NCI-H460 (cell line): ENCODE measurements around the gene PLCG1. TPM values are rescaled to one million over a fixed set of nuclear protein-coding genes. Genes with fewer than 3 reads are reported as not detected.

ENCODE experiments used
- DNase-seq: peaks from one replicate; pipeline ENCODE4 v3.0.0-alpha.2; 2016; ENCODE audit warnings: low read depth; ENCODE audit errors: extremely low read depth
- total RNA-seq: library from RNA; depleted of rRNA; stranded (reverse); fragments of >200 nt; shearing (Covaris generic); gene quantifications from 2 replicates; pipeline ENCODE4 v1.2.3, GENCODE V29; 2014

Gene PLCG1
- total RNA-seq, 1 experiment from 2014 or later: 16.4 TPM

DNA sequence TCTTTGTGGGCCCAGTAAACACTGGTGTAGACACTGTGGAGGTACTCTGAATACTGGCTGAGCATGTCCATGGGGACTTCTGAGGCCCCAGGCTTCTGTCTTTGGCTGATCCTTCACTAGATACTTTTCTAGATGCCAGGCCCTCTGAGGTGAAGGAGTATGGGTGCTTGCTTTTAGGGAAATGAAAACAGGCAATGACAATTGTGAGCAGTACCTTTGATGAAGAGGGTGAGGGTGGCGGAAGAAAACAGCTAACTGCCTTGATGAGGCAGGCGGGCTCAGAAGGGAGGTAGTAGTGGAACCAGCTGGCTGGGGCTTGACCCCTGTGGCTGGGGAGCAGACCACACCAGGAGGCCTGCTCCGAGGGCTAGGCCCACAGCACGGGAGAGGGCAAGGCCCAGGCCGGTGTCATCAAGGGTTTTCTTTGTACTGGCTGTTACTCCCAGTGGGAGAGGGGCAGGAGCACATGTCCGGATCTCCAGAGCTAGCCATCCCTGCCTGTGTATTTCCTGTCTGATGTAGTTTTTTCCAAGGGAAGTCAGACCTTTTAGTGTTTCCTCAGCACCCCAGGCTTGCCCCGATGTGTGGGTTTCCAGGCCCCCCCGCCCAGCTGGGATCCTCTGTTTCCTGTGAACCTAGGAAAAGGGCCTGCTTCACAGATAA lies 3.9 kb downstream of the PLCG1 start:
- DNase-seq: no peak

DNA sequence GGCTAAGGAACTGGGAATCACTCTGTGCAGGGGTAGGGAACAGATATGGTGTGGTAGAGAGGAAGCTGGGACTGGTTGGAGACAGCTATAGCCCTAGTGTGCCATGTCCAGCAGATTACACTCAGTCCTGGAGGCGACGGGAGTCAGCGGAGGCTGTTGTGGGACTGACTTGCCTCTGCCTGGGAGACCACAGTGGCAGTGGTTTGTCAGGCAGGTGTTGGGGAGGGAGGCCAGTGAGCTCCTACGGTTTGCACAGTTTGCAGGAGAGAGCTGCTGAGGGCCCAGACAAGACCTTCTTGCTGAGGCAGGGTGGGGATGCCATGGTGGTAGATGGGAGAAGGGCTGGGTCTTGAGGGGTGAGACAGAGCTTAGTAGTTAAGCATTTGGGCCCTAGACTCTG lies 4.9 kb downstream of the PLCG1 start:
- no peak for DNase-seq

DNA sequence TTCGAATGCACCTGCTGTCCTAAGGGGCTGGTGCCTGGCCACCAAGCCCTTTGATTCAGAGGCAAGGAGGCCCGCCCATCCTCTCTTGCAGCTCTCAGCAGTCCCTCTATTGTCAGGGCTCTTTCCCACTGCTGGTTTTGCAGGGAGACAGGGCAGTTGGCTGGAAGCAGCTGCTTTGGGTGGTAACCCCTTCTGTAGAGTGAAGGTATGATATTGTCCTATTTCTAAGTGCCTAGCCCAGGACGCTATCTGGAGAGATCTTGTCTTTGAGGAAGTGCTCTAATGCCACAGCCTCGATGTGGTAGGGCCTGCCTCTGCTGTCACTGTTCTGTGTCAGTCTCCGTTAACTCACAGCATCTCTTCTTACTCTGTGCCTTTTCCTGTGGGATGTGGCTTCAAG lies 5.6 kb downstream of the PLCG1 start:
- no peak for DNase-seq

DNA sequence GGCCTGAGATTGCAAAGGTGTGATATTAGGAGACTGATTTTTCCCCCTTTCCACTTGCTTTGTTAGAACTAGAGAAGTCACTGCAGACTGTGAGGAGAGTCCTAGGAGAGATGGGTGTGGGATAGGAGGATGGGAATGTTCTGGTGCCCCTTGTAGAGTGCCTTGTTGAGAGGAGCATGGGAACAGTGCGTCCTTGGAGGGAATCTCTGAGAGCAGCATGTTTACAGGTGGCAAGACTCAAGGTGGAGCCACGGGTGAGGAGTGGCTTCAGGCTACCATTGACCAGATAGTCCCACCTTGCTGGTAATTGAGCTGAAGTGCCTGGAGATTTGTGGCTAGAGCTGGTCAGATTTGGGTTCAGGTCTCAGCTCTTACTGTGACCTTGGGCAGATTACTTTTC lies 6.0 kb downstream of the PLCG1 start:
- DNase-seq: no peak

DNA sequence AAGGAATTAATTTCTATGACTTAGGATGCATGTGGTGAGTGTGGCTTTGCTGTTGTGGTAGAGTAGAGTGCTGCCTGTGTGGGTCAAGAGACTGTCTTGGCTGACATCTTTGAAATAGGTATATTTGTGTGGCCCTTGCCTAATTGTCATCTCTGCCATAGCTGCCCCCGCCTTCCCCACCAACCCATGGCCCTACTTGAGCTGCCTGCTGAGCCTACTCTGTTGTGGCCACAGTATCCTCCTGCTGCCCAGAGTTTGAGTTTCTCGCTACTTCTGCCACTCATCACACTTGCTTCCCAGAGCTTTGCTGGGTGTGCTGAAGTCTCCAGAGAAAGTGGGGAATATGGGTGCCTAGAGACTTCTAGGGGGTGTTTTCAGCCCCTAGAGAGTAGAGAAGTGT lies 8.0 kb downstream of the PLCG1 start:
- no peak for DNase-seq

DNA sequence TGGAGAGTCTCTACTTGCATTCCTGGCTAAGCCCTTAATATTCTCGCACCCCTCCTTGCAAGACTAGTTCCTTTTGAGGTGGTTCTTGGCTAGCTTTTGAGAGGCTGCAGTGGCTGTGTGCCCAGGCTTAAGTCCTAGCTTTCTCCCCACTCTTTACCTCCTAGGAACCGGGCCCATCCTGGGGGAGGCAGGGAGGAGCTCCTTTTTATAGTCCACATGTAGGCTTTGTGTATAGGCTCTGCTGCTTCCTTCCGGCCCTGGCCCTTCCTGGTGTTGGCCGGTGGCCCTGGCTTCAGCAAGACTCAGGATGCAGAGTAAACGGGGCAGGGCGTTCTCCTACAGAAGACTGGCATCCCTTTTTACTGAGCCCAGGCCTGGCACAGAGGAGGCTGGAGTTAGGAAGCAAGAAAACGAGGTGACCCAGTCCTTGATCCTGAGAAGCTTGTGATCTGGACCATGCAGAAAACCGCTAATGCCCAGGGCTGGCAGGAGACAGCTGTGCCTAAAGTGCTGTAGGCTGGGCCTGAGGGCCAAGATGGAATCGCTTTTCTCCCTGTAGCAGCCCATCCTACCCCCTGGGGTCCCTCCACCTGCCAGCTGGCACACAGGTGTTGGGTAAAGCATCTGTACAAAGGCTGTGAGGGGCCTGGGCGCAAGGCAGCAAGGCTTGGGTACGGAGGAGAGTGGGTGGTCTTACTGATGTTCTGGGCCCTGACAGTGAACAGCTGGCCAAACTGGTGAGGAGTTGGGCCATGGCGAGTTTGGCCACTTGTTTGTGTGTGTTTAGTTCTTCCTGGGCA lies 8.7 kb downstream of the PLCG1 start:
- no peak for DNase-seq

DNA sequence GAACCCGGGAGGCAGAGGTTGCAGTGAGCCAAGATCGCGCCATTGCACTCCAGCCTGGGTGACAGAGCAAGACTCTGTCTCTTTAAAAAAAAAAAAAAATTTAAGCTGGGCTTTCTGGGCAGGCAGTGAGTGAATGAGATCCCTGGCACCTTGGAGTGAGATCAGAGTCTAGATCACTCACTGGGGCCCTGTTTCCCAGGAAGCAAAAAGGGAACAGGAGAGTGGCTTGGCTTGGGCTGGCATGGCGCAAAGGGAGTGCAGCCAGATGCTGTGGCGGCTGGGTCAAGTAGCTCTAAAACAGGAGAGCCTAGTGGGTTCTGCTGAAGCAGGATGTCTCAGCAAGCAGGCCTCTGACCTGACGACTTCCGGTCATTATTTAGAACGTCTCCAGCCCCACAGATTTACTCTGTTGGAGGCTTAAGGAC lies 10.4 kb downstream of the PLCG1 start:
- no peak for DNase-seq

DNA sequence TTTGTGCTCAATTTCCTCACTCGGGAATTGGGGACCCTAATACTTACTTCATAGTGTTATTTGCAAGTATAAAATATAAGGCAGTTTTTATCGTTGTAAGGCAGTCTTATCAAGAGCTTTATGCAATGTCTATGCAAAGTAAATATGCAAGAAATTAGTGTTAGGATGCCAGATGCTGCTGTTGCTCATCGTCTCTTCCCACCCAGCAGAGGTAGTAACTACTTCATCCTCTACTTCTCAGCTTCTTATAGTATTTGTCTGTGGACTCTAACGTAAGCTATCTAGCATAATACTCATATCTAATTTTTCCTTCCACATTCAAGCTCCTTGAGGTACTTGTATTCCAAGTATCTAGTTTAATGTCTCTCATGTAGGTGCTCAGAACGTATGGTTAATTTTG lies 11.6 kb downstream of the PLCG1 start:
- DNase-seq: no peak

DNA sequence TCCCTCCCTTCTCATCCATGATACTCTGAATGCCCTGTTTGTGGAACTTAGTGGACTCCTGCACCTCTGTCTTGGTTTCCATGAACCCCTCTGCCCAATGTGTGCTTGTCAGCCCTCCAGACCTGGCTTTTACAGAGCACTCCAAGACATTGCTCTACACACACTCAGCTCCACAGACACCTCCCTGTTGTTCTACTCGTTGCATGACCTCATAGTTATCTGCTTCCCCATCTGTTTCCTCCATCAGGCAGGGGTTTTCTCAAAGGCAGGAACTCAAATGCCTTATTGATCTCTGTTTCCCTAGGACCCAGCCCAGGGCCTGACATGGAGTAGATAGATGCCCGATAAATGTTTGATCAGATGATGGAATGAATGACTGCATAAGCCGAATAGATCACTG lies 13.3 kb downstream of the PLCG1 start:
- no peak for DNase-seq

DNA sequence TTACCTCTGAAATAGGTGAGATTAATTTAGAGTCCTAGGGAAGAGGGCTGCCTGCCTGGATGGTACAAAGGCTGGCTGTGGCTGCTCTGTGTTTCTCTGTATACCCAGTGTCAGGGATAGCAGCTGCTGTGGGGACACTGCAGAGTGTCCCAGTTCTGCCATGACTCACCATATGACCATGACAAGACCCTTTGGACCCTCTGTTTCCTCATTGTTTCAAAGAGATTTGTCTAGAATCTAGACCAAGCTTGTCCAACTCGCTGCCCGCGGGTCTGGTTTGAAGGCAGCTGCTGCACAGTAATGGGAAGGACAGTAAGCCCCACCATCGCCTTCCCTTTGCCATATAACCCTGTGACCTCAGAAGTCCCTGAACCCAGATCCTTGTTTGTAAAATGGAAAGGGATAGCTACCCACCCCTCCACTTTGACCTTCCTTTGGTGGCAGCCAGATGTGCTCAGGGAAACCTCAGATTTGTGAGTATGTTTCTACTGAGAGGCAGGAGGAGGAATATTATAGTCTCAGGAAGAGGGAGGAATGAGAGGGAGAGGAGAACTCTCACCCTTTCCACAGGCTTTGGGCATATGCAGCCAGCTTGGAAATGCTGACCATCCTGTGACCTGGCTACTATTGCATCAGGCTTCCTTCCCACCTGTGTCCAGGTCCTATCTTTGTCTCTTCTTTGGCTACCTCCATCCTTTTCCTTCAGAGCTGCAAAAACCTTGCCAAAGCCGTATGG lies 14.0 kb downstream of the PLCG1 start:
- DNase-seq: no peak

DNA sequence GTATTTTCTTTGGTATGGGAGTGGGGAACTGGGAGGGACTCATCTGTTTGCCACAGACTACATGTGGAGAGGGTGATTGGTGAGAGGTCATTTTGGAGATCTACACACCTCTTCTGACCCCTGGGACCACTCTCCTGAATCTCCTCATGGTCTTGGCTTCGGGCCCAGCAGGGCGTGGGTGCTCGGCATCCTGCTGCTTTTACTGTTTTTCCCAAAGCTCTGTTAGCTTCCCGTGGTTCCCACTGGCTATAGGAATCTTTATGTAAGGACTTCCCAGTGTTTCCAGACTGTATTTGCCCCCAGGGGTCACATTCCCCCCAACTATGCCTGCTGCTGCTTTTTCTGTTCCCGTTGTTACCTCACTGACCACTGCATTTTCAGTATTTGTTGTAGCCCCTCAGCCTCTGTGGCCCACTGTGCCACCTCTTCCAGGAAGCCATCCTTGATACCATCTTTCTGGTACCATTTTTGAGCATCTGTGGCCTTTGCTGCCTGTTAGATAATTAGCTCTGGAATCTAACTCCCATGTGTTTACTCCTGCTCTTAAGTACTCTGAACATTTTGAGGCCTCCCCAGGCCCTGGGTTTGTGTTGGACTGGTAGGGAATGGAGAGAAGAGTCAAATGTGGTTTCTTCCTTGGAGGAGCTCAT lies 14.9 kb downstream of the PLCG1 start:
- DNase-seq: no peak

DNA sequence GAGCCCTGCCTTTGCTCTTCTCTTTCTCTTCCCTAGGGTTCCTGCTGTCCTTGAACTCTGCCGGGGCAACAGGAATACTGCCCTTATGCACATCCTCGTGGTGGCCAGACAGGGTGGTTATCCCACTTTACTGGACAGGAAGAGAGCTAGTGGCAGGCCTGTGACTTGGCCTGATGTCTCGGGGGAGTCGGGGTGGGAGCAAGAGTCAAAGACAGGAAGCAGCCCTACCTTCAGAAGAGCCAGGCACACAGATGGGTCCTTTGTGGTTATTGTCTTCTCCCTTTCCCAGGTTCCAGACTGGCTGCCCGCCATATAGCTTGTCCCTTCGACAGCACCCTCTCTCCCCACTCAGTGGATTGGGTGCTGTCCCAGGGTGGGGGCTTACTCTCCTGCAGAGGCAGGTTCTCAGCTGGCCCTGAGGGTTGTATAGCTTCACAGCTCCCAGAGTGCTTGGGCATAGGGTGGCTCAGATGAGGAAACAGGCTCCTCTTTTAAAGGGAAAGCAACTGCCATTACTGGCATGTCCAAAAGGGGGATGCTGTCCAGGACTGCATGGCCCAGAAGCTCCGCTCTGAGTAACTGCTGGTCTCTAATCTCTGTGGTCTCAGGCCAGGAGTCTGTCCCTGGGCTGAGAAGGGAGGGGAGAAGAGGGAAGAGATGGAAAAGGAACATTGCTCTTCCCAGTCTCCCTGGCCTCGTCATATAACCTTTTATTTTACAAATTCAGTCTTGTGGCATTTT lies 17.3 kb downstream of the PLCG1 start:
- no peak for DNase-seq

DNA sequence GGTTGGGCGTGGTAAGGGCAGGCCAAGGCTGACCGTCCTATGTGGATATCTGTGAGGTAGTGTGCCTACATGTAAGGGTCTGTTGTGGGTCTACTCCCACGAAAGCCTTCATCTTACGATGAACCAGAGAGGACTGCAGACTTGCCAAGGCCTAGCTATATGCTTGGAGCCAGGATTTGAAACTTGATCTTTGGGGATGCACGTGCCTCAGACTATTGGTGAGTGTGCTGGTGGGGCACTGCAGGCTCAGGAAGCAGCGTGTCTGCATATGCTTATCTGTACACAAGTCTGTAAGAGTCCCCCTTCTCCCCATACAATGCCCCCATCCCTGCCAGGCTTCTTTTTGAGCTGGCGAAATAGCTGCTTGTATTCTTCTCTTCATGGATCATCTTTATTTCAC lies 17.9 kb downstream of the PLCG1 start:
- DNase-seq: no peak

DNA sequence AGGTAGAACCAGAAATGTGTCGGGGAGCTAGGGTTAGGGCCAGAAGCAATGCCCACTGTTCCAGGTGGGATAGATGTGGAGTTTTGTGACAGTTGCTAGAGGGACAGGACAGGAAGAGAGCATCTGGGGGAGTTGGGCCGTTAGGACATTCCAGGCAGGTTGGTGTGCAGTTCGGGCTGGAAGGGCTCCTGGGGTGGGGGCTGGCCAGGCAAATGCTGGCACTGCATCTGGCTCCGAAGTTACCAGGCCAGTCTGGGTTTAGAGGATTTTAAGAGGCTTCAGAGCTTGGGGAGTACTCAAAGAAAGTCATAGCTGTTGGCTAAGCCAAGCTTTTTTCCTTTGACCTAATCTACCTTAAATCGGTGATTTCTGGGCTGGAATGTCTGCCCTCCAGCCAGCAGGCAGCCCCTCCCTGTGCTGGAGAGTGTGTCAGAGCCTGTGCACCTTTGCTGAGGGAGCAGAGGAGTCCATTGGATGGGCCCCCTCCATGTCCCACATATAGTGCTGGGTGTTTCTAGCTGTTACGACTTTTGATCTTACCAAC lies 20.8 kb downstream of the PLCG1 start:
- DNase-seq: no peak

DNA sequence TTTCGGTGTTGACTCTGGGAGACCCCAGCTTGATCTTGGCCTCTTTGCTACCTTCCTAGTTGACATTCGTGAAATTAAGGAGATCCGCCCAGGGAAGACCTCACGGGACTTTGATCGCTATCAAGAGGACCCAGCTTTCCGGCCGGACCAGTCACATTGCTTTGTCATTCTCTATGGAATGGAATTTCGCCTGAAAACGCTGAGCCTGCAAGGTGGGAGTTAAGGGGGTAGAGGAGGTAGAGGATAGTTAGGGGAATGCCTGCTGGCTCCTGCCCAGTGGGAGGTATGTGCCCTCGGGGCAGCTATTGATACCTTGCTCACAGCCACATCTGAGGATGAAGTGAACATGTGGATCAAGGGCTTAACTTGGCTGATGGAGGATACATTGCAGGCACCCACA lies 22.2 kb downstream of the PLCG1 start:
- DNase-seq: no peak

DNA sequence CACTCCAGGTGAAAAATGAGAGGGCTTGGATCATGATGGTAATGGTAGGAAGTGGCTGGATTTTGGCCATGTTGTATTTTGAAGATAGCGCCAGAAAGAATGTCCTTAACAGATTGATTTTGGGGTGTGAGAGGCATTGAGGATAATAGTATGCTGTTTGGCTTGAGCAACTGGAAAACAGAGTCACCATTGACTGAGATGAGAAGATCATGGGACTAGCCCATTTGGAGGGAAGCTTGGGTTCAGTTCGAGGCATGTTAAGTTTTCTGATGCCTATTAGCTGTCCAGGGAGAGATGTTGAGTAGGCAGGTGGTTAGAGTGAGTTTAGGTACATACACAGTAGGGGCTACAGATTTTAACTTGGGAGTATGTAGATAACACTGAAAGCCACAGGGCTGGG lies 23.3 kb downstream of the PLCG1 start:
- DNase-seq: no peak

DNA sequence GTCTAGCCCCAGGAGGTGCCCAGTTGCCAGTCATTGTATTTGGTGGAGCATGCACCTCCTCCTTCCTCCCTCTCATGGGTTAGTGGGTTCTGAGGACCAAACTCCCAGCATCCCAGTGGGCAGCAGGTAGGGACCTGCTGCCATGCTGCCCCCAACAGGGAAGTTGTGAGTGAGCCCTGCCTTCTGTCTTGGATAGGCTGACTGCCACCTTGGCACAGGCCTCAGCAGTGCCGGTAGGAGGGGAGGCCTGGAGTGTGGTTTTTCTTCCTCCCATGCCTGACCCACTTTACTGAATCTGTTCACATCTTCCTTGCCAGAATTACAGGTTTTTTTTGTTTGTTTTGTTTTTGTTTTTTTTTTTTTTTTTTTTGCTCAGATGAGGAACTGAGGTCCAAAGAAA lies 24.5 kb downstream of the PLCG1 start:
- DNase-seq: no peak

DNA sequence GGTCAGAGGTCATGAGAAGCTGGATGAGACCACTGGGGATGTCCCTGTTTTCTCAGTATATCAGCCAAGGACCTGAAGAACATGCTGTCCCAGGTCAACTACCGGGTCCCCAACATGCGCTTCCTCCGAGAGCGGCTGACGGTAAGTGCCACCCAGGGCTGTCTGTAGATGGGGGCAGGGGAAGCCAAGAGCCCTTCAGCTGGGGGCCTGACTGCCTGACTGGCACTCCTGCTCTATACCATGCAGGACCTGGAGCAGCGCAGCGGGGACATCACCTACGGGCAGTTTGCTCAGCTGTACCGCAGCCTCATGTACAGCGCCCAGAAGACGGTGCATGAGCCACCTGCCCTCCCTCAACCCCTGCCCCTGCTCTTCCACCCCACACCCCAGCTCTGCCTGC lies 25.1 kb downstream of the PLCG1 start:
- no peak for DNase-seq

DNA sequence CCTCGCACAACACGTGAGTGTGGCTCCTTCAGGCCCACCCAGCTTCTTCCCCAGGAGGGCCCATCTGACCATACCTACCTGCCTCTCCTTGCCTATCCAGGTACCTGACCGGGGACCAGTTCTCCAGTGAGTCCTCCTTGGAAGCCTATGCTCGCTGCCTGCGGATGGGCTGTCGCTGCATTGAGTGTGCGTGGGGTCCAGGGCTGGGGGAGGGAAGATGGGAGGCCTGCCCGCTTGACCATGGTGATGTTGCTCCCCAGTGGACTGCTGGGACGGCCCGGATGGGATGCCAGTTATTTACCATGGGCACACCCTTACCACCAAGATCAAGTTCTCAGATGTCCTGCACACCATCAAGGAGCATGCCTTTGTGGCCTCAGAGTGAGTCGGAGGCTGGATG lies 26.5 kb downstream of the PLCG1 start:
- DNase-seq: no peak
